Ascending aorta (tissue), 2 donors: ENCODE data around the gene DOCK9. TPM values are rescaled to one million over a fixed set of nuclear protein-coding genes. Genes with fewer than 3 reads are reported as not detected.

Experiments
- DNase-seq, 2 donors: peaks; one replicate each; pipeline ENCODE4 v3.0.0-alpha.2; 2019; ENCODE audit warnings: low spot score in 2 of 2
- H3K27ac ChIP-seq, 2 donors: fragments of 200-600 bp; sonication (generic); one replicate each; pipeline ENCODE4 v1.5.1; 2016 to 2017; ENCODE audit warnings: mild to moderate bottlenecking in 1 of 2
- H3K27me3 ChIP-seq: fragments of 200-600 bp; sonication (generic); one replicate; pipeline ENCODE4 v1.5.1; 2017
- H3K36me3 ChIP-seq, 2 donors: fragments of 200-600 bp; sonication (generic); one replicate each; pipeline ENCODE4 v1.5.1; 2016
- H3K4me1 ChIP-seq, 2 donors: fragments of 200-600 bp; sonication (generic); one replicate each; pipeline ENCODE4 v1.5.1; 2016 to 2017; ENCODE audit warnings: mild to moderate bottlenecking in 1 of 2
- H3K4me3 ChIP-seq, 2 donors: fragments of 200-600 bp; sonication (generic); one replicate each; pipeline ENCODE4 v1.5.1; 2016 to 2017; ENCODE audit warnings: mild to moderate bottlenecking in 1 of 2
- H3K9me3 ChIP-seq, 2 donors: fragments of 200-600 bp; sonication (generic); one replicate each; pipeline ENCODE4 v1.5.1; 2016
- CTCF ChIP-seq, 3 experiments: fragments of 200-600 bp in 2 of 3; fragments of 450-650 bp in 1 of 3; sonication (generic) in 2 of 3; IDR thresholded peaks; one replicate each; pipeline ENCODE4 v1.5.1; 2016 to 2019; ENCODE audit warnings: antibody characterized with exemption in 3 of 3, mild to moderate bottlenecking in 1 of 3, moderate library complexity in 1 of 3
- intact Hi-C: fragments of 100-400 bp; cut with DNase I; formaldehyde crosslinking; loops from one replicate; pipeline ENCODE4 v1.15.1; 2023
- total RNA-seq: library from RNA; depleted of rRNA; stranded (reverse); fragments of >200 nt; gene quantifications from one replicate; pipeline ENCODE4 v1.1.0, GENCODE V29; 2016

DOCK9 gene
- total RNA-seq, 1 donor from 2014 or later = 88.2 TPM

- peaks cover 0 to 10% of the 10 kb centered on the region in 2 donors for H3K36me3 ChIP-seq
- H3K4me1 ChIP-seq = no peaks in the 10 kb centered on the region
- H3K27ac ChIP-seq = no peak overlapping the region
- no peaks in the 10 kb centered on the region for H3K27me3 ChIP-seq
- no peak overlapping the region for H3K4me3 ChIP-seq
- no peak for TF ChIP-seq CTCF (IDR thresholded peaks at IDR 0.05)
- H3K9me3 ChIP-seq = no peaks in the 10 kb centered on the region
- DNase-seq = no peak
- intact Hi-C loops = no loop called here
Observed at GRCh38 chr13:98922306-98922705, 55.6 kb downstream of the DOCK9 start.

GRCh38 chr13:98921786-98922185 is 56.1 kb downstream of the DOCK9 start:
- Histone ChIP-seq H3K9me3 (no peaks in the 10 kb centered on the region), H3K27ac (no peak overlapping the region), H3K36me3 (peaks cover 0 to 10% of the 10 kb centered on the region in 2 donors), H3K4me3 (no peak overlapping the region), H3K4me1 (no peaks in the 10 kb centered on the region), H3K27me3 (no peaks in the 10 kb centered on the region)
- intact Hi-C loops = no loop called here
- TF ChIP-seq CTCF (IDR thresholded peaks at IDR 0.05) = no peak
- DNase-seq = no peak

GRCh38 chr13:98921015-98921580 is 56.8 kb downstream of the DOCK9 start:
- Histone ChIP-seq H3K9me3 (no peaks in the 10 kb centered on the region), H3K4me1 (no peaks in the 10 kb centered on the region), H3K4me3 (no peak overlapping the region), H3K27ac (no peak overlapping the region), H3K36me3 (peaks cover 0 to 10% of the 10 kb centered on the region in 2 donors), H3K27me3 (no peaks in the 10 kb centered on the region)
- no peak for TF ChIP-seq CTCF (IDR thresholded peaks at IDR 0.05)
- no peak for DNase-seq
- intact Hi-C loops = no loop called here

GRCh38 chr13:98919566-98919965 is 58.3 kb downstream of the DOCK9 start:
- no peak for TF ChIP-seq CTCF (IDR thresholded peaks at IDR 0.05)
- H3K27ac ChIP-seq = no peak overlapping the region
- H3K9me3 ChIP-seq = no peaks in the 10 kb centered on the region
- DNase-seq = no peak
- intact Hi-C loops = no loop called here
- H3K36me3 ChIP-seq = peaks cover 0 to 17% of the 10 kb centered on the region in 2 donors
- no peaks in the 10 kb centered on the region for H3K27me3 ChIP-seq
- no peak overlapping the region for H3K4me3 ChIP-seq
- no peaks in the 10 kb centered on the region for H3K4me1 ChIP-seq

GRCh38 chr13:98918771-98919170 is 59.1 kb downstream of the DOCK9 start:
- Histone ChIP-seq H3K27ac (no peak overlapping the region), H3K4me1 (no peaks in the 10 kb centered on the region), H3K27me3 (no peaks in the 10 kb centered on the region), H3K4me3 (no peak overlapping the region), H3K36me3 (peaks cover 0 to 22% of the 10 kb centered on the region in 2 donors), H3K9me3 (no peaks in the 10 kb centered on the region)
- intact Hi-C loops = no loop called here
- TF ChIP-seq CTCF (IDR thresholded peaks at IDR 0.05) = no peak
- no peak for DNase-seq

- no peaks in the 10 kb centered on the region for H3K4me1 ChIP-seq
- no peak for DNase-seq
- no peaks in the 10 kb centered on the region for H3K27me3 ChIP-seq
- intact Hi-C loops = no loop called here
- H3K4me3 ChIP-seq = no peak overlapping the region
- H3K36me3 ChIP-seq = peaks cover 0 to 20% of the 10 kb centered on the region in 2 donors
- TF ChIP-seq CTCF (IDR thresholded peaks at IDR 0.05) = no peak
- H3K27ac ChIP-seq = no peak overlapping the region
- H3K9me3 ChIP-seq = no peaks in the 10 kb centered on the region
Observed at GRCh38 chr13:98917116-98917515, 60.7 kb downstream of the DOCK9 start.
